Skeletal muscle satellite cell (primary cell): Measurements from ENCODE around the gene C1orf56.

Experiments used
- H3K27me3 ChIP-seq: 2 replicates; pipeline ENCODE4 v1.7.0; 2013; ENCODE audit warnings: low read length; ENCODE audit not compliant: control insufficient read depth, insufficient read depth
- H3K36me3 ChIP-seq: 2 replicates; pipeline ENCODE4 v1.7.0; 2013; ENCODE audit warnings: mild to moderate bottlenecking, control low read depth, low read length; ENCODE audit not compliant: insufficient read depth
- H3K4me1 ChIP-seq: 2 replicates; pipeline ENCODE4 v1.7.0; 2013; ENCODE audit warnings: low read length; ENCODE audit not compliant: control insufficient read depth, insufficient read depth
- H3K4me2 ChIP-seq: 2 replicates; pipeline ENCODE4 v1.7.0; 2013; ENCODE audit warnings: mild to moderate bottlenecking, low read length
- H3K4me3 ChIP-seq: 2 replicates; pipeline ENCODE4 v1.7.0; 2013; ENCODE audit warnings: low read length
- H3K9ac ChIP-seq: 2 replicates; pipeline ENCODE4 v1.7.0; 2013; ENCODE audit warnings: mild to moderate bottlenecking, low read depth, low read length, moderate library complexity
- H3K9me3 ChIP-seq: replicated peaks from 2 replicates; pipeline ENCODE4 v1.7.0; 2013; ENCODE audit warnings: mild to moderate bottlenecking, control low read depth, low read length

Gene C1orf56

GRCh38 chr1:151054971-151055547 is 7.5 kb downstream of the C1orf56 start:
- Histone ChIP-seq H3K9me3 (no peaks in the 10 kb centered on the region), H3K9ac (no peak overlapping the region), H3K27me3 (no peaks in the 10 kb centered on the region), H3K4me1 (peaks cover 22% of the 10 kb centered on the region), H3K36me3 (peaks cover 65% of the 10 kb centered on the region), H3K4me3 (no peak overlapping the region), H3K4me2 (no peak overlapping the region)

- peaks cover 22% of the 10 kb centered on the region for H3K4me1 ChIP-seq
- no peaks in the 10 kb centered on the region for H3K27me3 ChIP-seq
- H3K4me2 ChIP-seq: peak overlapping the region; percentile 96
- H3K9ac ChIP-seq: no peak overlapping the region
- peaks cover 64% of the 10 kb centered on the region for H3K36me3 ChIP-seq
- no peaks in the 10 kb centered on the region for H3K9me3 ChIP-seq
- H3K4me3 ChIP-seq: no peak overlapping the region
Observed at GRCh38 chr1:151055581-151055980, 8.0 kb downstream of the C1orf56 start.

- H3K4me1 ChIP-seq: peaks cover 22% of the 10 kb centered on the region
Observed at GRCh38 chr1:151056149-151056548, 8.6 kb downstream of the C1orf56 start.

GRCh38 chr1:151058692-151059091 is 11.1 kb downstream of the C1orf56 start:
- Histone ChIP-seq H3K27me3 (no peaks in the 10 kb centered on the region), H3K9me3 (no peaks in the 10 kb centered on the region), H3K4me2 (peak overlapping the region; percentile 96), H3K4me3 (peak overlapping the region; percentile 97), H3K9ac (peak overlapping the region; percentile 98), H3K4me1 (peaks cover 36% of the 10 kb centered on the region), H3K36me3 (peaks cover 33% of the 10 kb centered on the region)

More at GRCh38 chr1:151056149-151056548, 8.6 kb downstream of the C1orf56 start:
- H3K9ac ChIP-seq: peak overlapping the region; percentile 98
- peak overlapping the region; percentile 96 for H3K4me2 ChIP-seq
- H3K36me3 ChIP-seq: peaks cover 58% of the 10 kb centered on the region
- no peaks in the 10 kb centered on the region for H3K27me3 ChIP-seq
- no peaks in the 10 kb centered on the region for H3K9me3 ChIP-seq
- H3K4me3 ChIP-seq: no peak overlapping the region

- H3K4me1 ChIP-seq: peaks cover 36% of the 10 kb centered on the region
- H3K9ac ChIP-seq: peak within 1 kb of the TSS; percentile 98
- H3K9me3 ChIP-seq: no peaks in the 10 kb centered on the region
- peaks cover 27% of the 10 kb centered on the region for H3K36me3 ChIP-seq
- peak within 1 kb of the TSS; percentile 97 for H3K4me3 ChIP-seq
- no peaks in the 10 kb centered on the region for H3K27me3 ChIP-seq
- H3K4me2 ChIP-seq: peak within 1 kb of the TSS; percentile 96
Observed at GRCh38 chr1:151059109-151060006, 11.8 kb downstream of the C1orf56 start, which contains the start of gene CDC42SE1. Gene CDC42SE1 (minus strand): TSS chr1:151059622. CDS start chr1:151055730, 3,892 bp downstream.

- peak within 1 kb of the TSS; percentile 97 for H3K4me3 ChIP-seq
- peak within 1 kb of the TSS; percentile 98 for H3K9ac ChIP-seq
- no peaks in the 10 kb centered on the region for H3K9me3 ChIP-seq
- H3K27me3 ChIP-seq: no peaks in the 10 kb centered on the region
- H3K4me2 ChIP-seq: peak within 1 kb of the TSS; percentile 96
- H3K36me3 ChIP-seq: peaks cover 19% of the 10 kb centered on the region
- H3K4me1 ChIP-seq: peaks cover 36% of the 10 kb centered on the region
Observed at GRCh38 chr1:151060007-151060656, 12.6 kb downstream of the C1orf56 start, which contains the start of gene MLLT11. Gene MLLT11 (plus strand): TSS chr1:151060397. CDS start chr1:151067225, 6,828 bp downstream.

GRCh38 chr1:151060657-151061421 is 13.3 kb downstream of the C1orf56 start:
- Histone ChIP-seq H3K9me3 (no peaks in the 10 kb centered on the region), H3K9ac (peak overlapping the region; percentile 98), H3K27me3 (no peaks in the 10 kb centered on the region), H3K36me3 (peaks cover 12% of the 10 kb centered on the region), H3K4me1 (peaks cover 35% of the 10 kb centered on the region), H3K4me2 (peak overlapping the region; percentile 96), H3K4me3 (peak overlapping the region; percentile 97)

GRCh38 chr1:151061704-151062103 is 14.2 kb downstream of the C1orf56 start:
- H3K4me1 ChIP-seq: peaks cover 27% of the 10 kb centered on the region
- H3K27me3 ChIP-seq: no peaks in the 10 kb centered on the region
- H3K9me3 ChIP-seq: no peaks in the 10 kb centered on the region
- peak overlapping the region; percentile 97 for H3K4me3 ChIP-seq
- H3K9ac ChIP-seq: peak overlapping the region; percentile 98
- H3K36me3 ChIP-seq: peaks cover 9% of the 10 kb centered on the region
- H3K4me2 ChIP-seq: peak overlapping the region; percentile 96

- Histone ChIP-seq H3K4me1 (peaks cover 17% of the 10 kb centered on the region), H3K27me3 (no peaks in the 10 kb centered on the region), H3K9ac (peak overlapping the region; percentile 71), H3K9me3 (no peaks in the 10 kb centered on the region), H3K36me3 (peaks cover 13% of the 10 kb centered on the region), H3K4me3 (peak overlapping the region; percentile 54), H3K4me2 (peak overlapping the region; percentile 62)
Observed at GRCh38 chr1:151062741-151063371, 15.3 kb downstream of the C1orf56 start.

- Histone ChIP-seq H3K27me3 (no peaks in the 10 kb centered on the region), H3K9ac (no peak overlapping the region), H3K4me2 (no peak overlapping the region), H3K4me1 (peaks cover 20% of the 10 kb centered on the region), H3K9me3 (no peaks in the 10 kb centered on the region), H3K36me3 (peaks cover 16% of the 10 kb centered on the region), H3K4me3 (no peak overlapping the region)
Observed at GRCh38 chr1:151065089-151065645, 17.6 kb downstream of the C1orf56 start.
